Upper lobe of right lung (tissue), 1 donor: Measurements from ENCODE around the gene PACS2. TPM values are rescaled to one million over a fixed set of nuclear protein-coding genes. Genes with fewer than 3 reads are reported as not detected.
A peak's percentile ranks its signal among the peaks of the same experiment; 100 is the strongest.

ENCODE experiments used
- ATAC-seq: fragments of 200-7000 bp; cut with Tn5 transposase; one replicate; pipeline ENCODE4 v1.9.1; 2020; ENCODE audit warnings: mild to moderate bottlenecking, moderate library complexity
- DNase-seq: peaks from one replicate; pipeline ENCODE4 v3.0.0-alpha.2; 2020
- H3K27ac ChIP-seq: fragments of 200-600 bp; one replicate; pipeline ENCODE4 v1.8.0; 2022
- H3K27me3 ChIP-seq: fragments of 200-600 bp; one replicate; pipeline ENCODE4 v1.8.0; 2022; ENCODE audit warnings: mild to moderate bottlenecking
- H3K36me3 ChIP-seq: fragments of 200-600 bp; one replicate; pipeline ENCODE4 v1.8.0; 2022
- H3K4me1 ChIP-seq: fragments of 200-600 bp; one replicate; pipeline ENCODE4 v1.8.0; 2022
- H3K4me3 ChIP-seq: fragments of 200-600 bp; one replicate; pipeline ENCODE4 v1.8.0; 2022; ENCODE audit warnings: mild to moderate bottlenecking
- H3K9me3 ChIP-seq: fragments of 200-600 bp; one replicate; pipeline ENCODE4 v1.8.0; 2022
- intact Hi-C: fragments of 100-400 bp; cut with DNase I; formaldehyde crosslinking; loops from one replicate; pipeline ENCODE4 v1.11.0; 2022
- total RNA-seq: library from RNA; stranded (reverse); fragmentation: NEBNext Ultra II Directional; extraction: Animal tissue kit (Norgen Biotek cat#: 25700); gene quantifications from one replicate; pipeline ENCODE4 v1.2.1, GENCODE V29; 2021
- TF ChIP-seq, protein P1 (sequence below): fragments of 200-600 bp; IDR thresholded peaks from one replicate; pipeline ENCODE4 v1.8.0; 2022; ENCODE audit warnings: antibody characterized with exemption
- donor health status: DM: no; HTN: yes; CAD: no; lungs with severe emphysema.

The PACS2 gene
- total RNA-seq, 1 donor from 2014 or later, result 86.6 TPM

- DNase-seq (no peak), ATAC-seq (no peak)
- H3K27me3 ChIP-seq, result no peaks in the 10 kb centered on the region
- intact Hi-C loops, result no loop called here
- TF ChIP-seq, protein P1, sequence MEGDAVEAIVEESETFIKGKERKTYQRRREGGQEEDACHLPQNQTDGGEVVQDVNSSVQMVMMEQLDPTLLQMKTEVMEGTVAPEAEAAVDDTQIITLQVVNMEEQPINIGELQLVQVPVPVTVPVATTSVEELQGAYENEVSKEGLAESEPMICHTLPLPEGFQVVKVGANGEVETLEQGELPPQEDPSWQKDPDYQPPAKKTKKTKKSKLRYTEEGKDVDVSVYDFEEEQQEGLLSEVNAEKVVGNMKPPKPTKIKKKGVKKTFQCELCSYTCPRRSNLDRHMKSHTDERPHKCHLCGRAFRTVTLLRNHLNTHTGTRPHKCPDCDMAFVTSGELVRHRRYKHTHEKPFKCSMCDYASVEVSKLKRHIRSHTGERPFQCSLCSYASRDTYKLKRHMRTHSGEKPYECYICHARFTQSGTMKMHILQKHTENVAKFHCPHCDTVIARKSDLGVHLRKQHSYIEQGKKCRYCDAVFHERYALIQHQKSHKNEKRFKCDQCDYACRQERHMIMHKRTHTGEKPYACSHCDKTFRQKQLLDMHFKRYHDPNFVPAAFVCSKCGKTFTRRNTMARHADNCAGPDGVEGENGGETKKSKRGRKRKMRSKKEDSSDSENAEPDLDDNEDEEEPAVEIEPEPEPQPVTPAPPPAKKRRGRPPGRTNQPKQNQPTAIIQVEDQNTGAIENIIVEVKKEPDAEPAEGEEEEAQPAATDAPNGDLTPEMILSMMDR, result no peak
- H3K4me3 ChIP-seq, result no peak overlapping the region
- H3K4me1 ChIP-seq, result no peaks in the 10 kb centered on the region
- no peak overlapping the region for H3K27ac ChIP-seq
- no peaks in the 10 kb centered on the region for H3K36me3 ChIP-seq
- H3K9me3 ChIP-seq, result no peaks in the 10 kb centered on the region
These were observed 7.4 kb upstream of the PACS2 start for GRCh38 chr14:105307052-105307727.

DNA sequence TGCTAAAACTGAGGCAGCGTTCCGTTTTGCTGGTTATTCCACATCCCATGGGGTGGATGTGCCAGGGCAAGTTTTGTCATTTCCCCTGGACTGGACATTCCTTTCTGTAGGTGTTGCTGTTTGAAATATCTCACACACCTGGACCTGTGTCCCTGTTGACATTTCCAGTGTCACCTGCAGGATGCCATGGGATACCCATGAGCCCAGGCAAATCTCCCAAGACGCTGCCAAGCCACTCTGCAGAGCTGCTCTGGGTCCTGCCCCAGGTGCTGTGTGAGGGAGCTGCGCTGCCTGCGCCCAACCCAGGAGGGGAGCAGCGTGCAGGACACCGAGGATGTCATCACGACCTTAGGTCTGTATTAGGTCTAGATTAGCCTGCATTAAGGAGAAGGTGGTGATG lies 5.2 kb upstream of the PACS2 start:
- H3K27ac ChIP-seq, result no peak overlapping the region
- H3K9me3 ChIP-seq, result no peaks in the 10 kb centered on the region
- ATAC-seq, result no peak
- intact Hi-C loops, result no loop called here
- H3K4me3 ChIP-seq, result no peak overlapping the region
- H3K36me3 ChIP-seq, result no peaks in the 10 kb centered on the region
- TF ChIP-seq, protein P1, result no peak
- no peaks in the 10 kb centered on the region for H3K27me3 ChIP-seq
- DNase-seq, result no peak
- H3K4me1 ChIP-seq, result peaks cover 9% of the 10 kb centered on the region

- Histone ChIP-seq H3K4me1 (peaks cover 22% of the 10 kb centered on the region), H3K27ac (no peak overlapping the region), H3K27me3 (no peaks in the 10 kb centered on the region), H3K9me3 (no peaks in the 10 kb centered on the region), H3K36me3 (no peaks in the 10 kb centered on the region), H3K4me3 (no peak overlapping the region)
- no peak for DNase-seq
- intact Hi-C loops, result no loop called here
- ATAC-seq, result no peak
- TF ChIP-seq, protein P1, result no peak
These were observed 2.7 kb upstream of the PACS2 start for GRCh38 chr14:105311838-105312237.

GRCh38 chr14:105312973-105313372 lies 1.6 kb upstream of the PACS2 start:
- intact Hi-C loops, result no loop called here
- Histone ChIP-seq H3K4me1 (peaks cover 30% of the 10 kb centered on the region), H3K27ac (peak overlapping the region; percentile 90), H3K4me3 (no peak overlapping the region), H3K9me3 (no peaks in the 10 kb centered on the region), H3K27me3 (no peaks in the 10 kb centered on the region), H3K36me3 (no peaks in the 10 kb centered on the region)
- TF ChIP-seq, protein P1, result no peak
- no peak for ATAC-seq
- no peak for DNase-seq

DNA sequence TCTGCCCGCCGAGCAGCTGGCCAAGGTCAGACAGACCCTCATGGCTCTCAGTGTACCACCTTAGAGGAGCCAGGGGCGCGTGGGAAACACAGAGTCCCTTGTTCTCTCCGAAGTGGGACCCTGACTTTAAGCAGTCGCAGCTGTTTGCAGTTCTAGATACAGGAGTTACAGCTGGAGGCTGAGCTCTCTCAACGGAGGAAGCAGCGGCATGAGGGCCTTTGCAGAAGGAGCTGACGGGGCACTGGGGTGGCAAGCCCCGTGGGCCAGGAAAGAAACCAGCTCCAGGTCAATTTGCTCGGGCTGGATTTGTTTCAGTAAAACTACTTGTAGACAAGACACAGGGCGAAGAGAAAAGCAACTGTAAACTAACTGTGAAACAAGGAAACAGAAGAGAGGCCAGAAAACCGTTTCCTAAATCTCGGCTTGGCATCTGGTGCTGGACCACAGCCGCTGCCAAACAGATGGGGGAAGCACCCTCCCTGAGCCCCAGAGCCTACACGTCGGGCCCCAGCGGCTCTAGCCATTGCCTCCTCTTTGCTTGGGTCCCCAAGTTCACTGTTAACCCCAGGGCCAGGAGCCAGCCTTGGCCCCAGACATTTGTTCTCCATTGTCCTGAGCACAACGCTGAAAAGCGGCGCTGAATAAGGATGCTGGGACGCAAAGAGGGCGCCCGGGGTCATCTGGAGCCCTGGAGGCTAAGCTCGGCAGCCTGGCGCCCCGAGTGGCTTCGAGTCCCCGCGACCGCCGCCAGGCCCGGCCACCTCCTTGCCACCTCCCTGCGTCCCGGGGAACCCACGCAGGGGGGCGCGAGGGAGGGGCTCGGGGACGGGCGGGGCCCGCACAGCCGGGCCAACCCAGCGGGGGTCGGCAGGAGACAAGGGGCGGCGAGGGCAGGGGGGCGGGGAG lies 914 bp upstream of the PACS2 start:
- Histone ChIP-seq H3K27ac (peak overlapping the region; percentile 90), H3K4me1 (peaks cover 30% of the 10 kb centered on the region), H3K27me3 (no peaks in the 10 kb centered on the region), H3K9me3 (no peaks in the 10 kb centered on the region), H3K4me3 (peak overlapping the region; percentile 59), H3K36me3 (no peaks in the 10 kb centered on the region)
- DNase-seq, result no peak
- intact Hi-C loops, result no loop called here
- TF ChIP-seq, protein P1, result no peak
- ATAC-seq, result peak; percentile 24
